ENCODE data around the gene KIF5C.

- TF ChIP-seq YY1 (IDR thresholded peaks at IDR 0.05; ENCODE audit: insufficient read depth, insufficient read length) (no peak), ZNF274 (IDR thresholded peaks at IDR 0.05; ENCODE audit: low read depth, low read length) (no peak)
These were observed 183.9 kb downstream of the KIF5C start for GRCh38 chr2:149058936-149059335.

Measured in NT2/D1 (cell line).